HepG2 (cell line): Measurements from ENCODE around the gene PTPRN. TPM values are rescaled to one million over a fixed set of nuclear protein-coding genes. Genes with fewer than 3 reads are reported as not detected.
A peak's percentile ranks its signal among the peaks of the same experiment; 100 is the strongest.

Experiments
- ARHGAP35 ChIP-seq: sonication (generic); formaldehyde crosslinking; IDR thresholded peaks from 2 replicates; pipeline ENCODE4 v1.9.0; 2022; ENCODE audit warnings: mild to moderate bottlenecking, inconsistent platforms, moderate library complexity, missing genetic modification reagents, borderline replicate concordance
- ARID4A ChIP-seq: sonication (generic); formaldehyde crosslinking; IDR thresholded peaks from 2 replicates; pipeline ENCODE4 v1.5.0; 2020; ENCODE audit warnings: mild to moderate bottlenecking, missing genetic modification reagents, borderline replicate concordance
- CCDC6 ChIP-seq: sonication (generic); formaldehyde crosslinking; IDR thresholded peaks from 2 replicates; pipeline ENCODE4 v1.8.1; 2022; ENCODE audit warnings: mild to moderate bottlenecking, missing genetic modification reagents, moderate library complexity
- CHCHD3 ChIP-seq: sonication (generic); formaldehyde crosslinking; IDR thresholded peaks from 2 replicates; pipeline ENCODE4 v1.8.0; 2022; ENCODE audit warnings: mild to moderate bottlenecking, missing genetic modification reagents, moderate library complexity
- ELF1 ChIP-seq: sonication (generic); formaldehyde crosslinking; IDR thresholded peaks from 2 replicates; pipeline ENCODE4 v1.4.0; 2020; ENCODE audit warnings: missing genetic modification reagents
- GFI1 ChIP-seq: sonication (generic); formaldehyde crosslinking; IDR thresholded peaks from 2 replicates; pipeline ENCODE4 v1.5.0; 2020; ENCODE audit warnings: missing genetic modification reagents, mild to moderate bottlenecking, borderline replicate concordance
- ISL2 ChIP-seq: sonication (generic); formaldehyde crosslinking; IDR thresholded peaks from 2 replicates; pipeline ENCODE4 v1.5.0; 2020; ENCODE audit warnings: missing genetic modification reagents
- KDM2A ChIP-seq: sonication (generic); formaldehyde crosslinking; IDR thresholded peaks from 2 replicates; pipeline ENCODE4 v1.4.0; 2020; ENCODE audit warnings: low read depth, missing genetic modification reagents, borderline replicate concordance
- MAFK ChIP-seq, 2 experiments: IDR thresholded peaks in 1 of 2; conservative IDR thresholded peaks in 1 of 2; 2 replicates each; pipeline ENCODE4 v1.6.1; 2011; ENCODE audit warnings: improper control_type of control experiment in 2 of 2, low read length in 2 of 2
- PHF5A ChIP-seq: IDR thresholded peaks from one replicate; pipeline ENCODE4 v1.6.1; 2018; ENCODE audit warnings: low read depth, missing genetic modification reagents; ENCODE audit not compliant: unreplicated experiment
- RXRA ChIP-seq: sonication (generic); formaldehyde crosslinking; IDR thresholded peaks from 2 replicates; pipeline ENCODE4 v1.5.1; 2020; ENCODE audit warnings: missing genetic modification reagents
- SP1 ChIP-seq, 2 experiments: fragments of 450-650 bp in 1 of 2; sonication (generic) in 1 of 2; formaldehyde crosslinking in 1 of 2; IDR thresholded peaks; 2 replicates each; pipeline versions ENCODE4 v1.4.0 to v1.6.1; 2016 to 2020; ENCODE audit warnings: missing genetic modification reagents in 1 of 2
- SRSF1 ChIP-seq: fragments of 200-400 bp; formaldehyde crosslinking; optimal IDR thresholded peaks from 2 replicates; pipeline ENCODE3; 2017; ENCODE audit warnings: mild to moderate bottlenecking, low read depth, low read length, moderate library complexity
- SRY ChIP-seq: sonication (generic); formaldehyde crosslinking; IDR thresholded peaks from 2 replicates; pipeline ENCODE4 v1.8.0; 2022; ENCODE audit warnings: mild to moderate bottlenecking, missing genetic modification reagents
- TBL1XR1 ChIP-seq: fragments of 150-350 bp; IDR thresholded peaks from 2 replicates; pipeline ENCODE4 v1.6.1; 2014; ENCODE audit warnings: borderline replicate concordance, low read length; ENCODE audit not compliant: partially characterized antibody
- TFDP1 ChIP-seq: IDR thresholded peaks from 2 replicates; pipeline ENCODE4 v1.6.1; 2016; ENCODE audit warnings: missing compliant biosample characterization, missing genetic modification reagents, borderline replicate concordance
- ZFP37 ChIP-seq: sonication (generic); formaldehyde crosslinking; IDR thresholded peaks from 2 replicates; pipeline ENCODE4 v1.4.0; 2020; ENCODE audit warnings: missing genetic modification reagents, borderline replicate concordance
- ZNF24 ChIP-seq: fragments of 450-650 bp; IDR thresholded peaks from 2 replicates; pipeline ENCODE4 v1.6.1; 2017; ENCODE audit warnings: antibody characterized with exemption, mild to moderate bottlenecking
- ZNF343 ChIP-seq: sonication (generic); formaldehyde crosslinking; IDR thresholded peaks from 2 replicates; pipeline ENCODE4 v1.4.0; 2020; ENCODE audit warnings: mild to moderate bottlenecking, missing genetic modification reagents
- ZNF414 ChIP-seq: sonication (generic); formaldehyde crosslinking; IDR thresholded peaks from 2 replicates; pipeline ENCODE4 v1.5.0; 2020; ENCODE audit warnings: missing genetic modification reagents
- ZNF468 ChIP-seq: sonication (generic); formaldehyde crosslinking; IDR thresholded peaks from 2 replicates; pipeline ENCODE4 v1.8.0; 2022; ENCODE audit warnings: mild to moderate bottlenecking, moderate library complexity, missing genetic modification reagents
- ZNF761 ChIP-seq: sonication (generic); formaldehyde crosslinking; conservative IDR thresholded peaks from 2 replicates; pipeline ENCODE4 v1.4.0; 2020; ENCODE audit warnings: mild to moderate bottlenecking, missing genetic modification reagents
- ZNF768 ChIP-seq: sonication (generic); formaldehyde crosslinking; IDR thresholded peaks from 2 replicates; pipeline ENCODE4 v1.4.0; 2020; ENCODE audit warnings: missing genetic modification reagents
- polyA plus RNA-seq, 8 experiments: library from polyadenylated mRNA; depleted of rRNA in 3 of 8; stranded (reverse) in 7 of 8; unstranded in 1 of 8; fragments of >200 nt; fragmentation: Illumina TruSeq in 4 of 8; extraction: Trizol in 4 of 8; gene quantifications; 2 replicates each; pipeline versions ENCODE4 v1.2.1 to v1.2.3, GENCODE V29; 2011 to 2016; ENCODE audit warnings: low read depth in 4 of 8, missing spikeins in 1 of 8, mixed read lengths in 1 of 8; ENCODE audit not compliant: insufficient read depth in 1 of 8
- total RNA-seq, 5 experiments: library from RNA; depleted of rRNA; stranded (reverse); fragments of >200 nt; fragmentation: Illumina TruSeq; extraction: Trizol; gene quantifications; 2 replicates each; pipeline ENCODE4 v1.2.3, GENCODE V29; 2016; ENCODE audit warnings: low read depth in 1 of 5

Gene PTPRN
- total and polyA plus RNA-seq, 2 of the 13 experiments (the other 11 are each of a cell fraction or from before 2014, with no cell fraction given): 0.26 TPM; not detected in 1

- TF ChIP-seq ELF1 (CRISPR knock-in tag) (peak; percentile 53; the same call in 1 of the 2 replicates), ZNF343 (CRISPR knock-in tag) (0 out of 2 replicates have a peak, but pooled peaks have one; percentile 47), SRY (CRISPR knock-in tag) (no peak), ZFP37 (CRISPR knock-in tag) (no peak), ZNF414 (CRISPR knock-in tag) (no peak), ZNF768 (0 out of 2 replicates have a peak, but pooled peaks have one; percentile 44), ZNF24 (no peak), TFDP1 (CRISPR knock-in tag) (no peak), PHF5A (CRISPR knock-in tag) (peak; percentile 64), ZNF468 (CRISPR knock-in tag) (no peak), CCDC6 (CRISPR knock-in tag) (peak; percentile 31; the same call in 1 of the 2 replicates), CHCHD3 (CRISPR knock-in tag) (no peak), SP1 (IDR thresholded peaks at IDR 0.05) (no peak), SP1 (CRISPR knock-in tag; IDR thresholded peaks at IDR 0.05) (0 out of 2 replicates have a peak, but pooled peaks have one; percentile 15), KDM2A (CRISPR knock-in tag) (peak; percentile 91), ARID4A (CRISPR knock-in tag) (peak; percentile 56; the same call in 1 of the 2 replicates), TBL1XR1 (no peak), ISL2 (no peak), MAFK (conservative IDR thresholded peaks at IDR 0.05 in 1 of 2, IDR thresholded peaks at IDR 0.05 in 1 of 2; ENCODE audit: low read length in 2 of 2) (no peak), SRSF1 (no peak), ARHGAP35 (CRISPR knock-in tag) (peak; percentile 69; the same call in 1 of the 2 replicates), RXRA (CRISPR knock-in tag) (peak; percentile 39; the same call in 1 of the 2 replicates), GFI1 (CRISPR knock-in tag) (no peak), ZNF761 (CRISPR knock-in tag) (no peak; the same call in 1 of the 2 replicates)
These were observed 31.2 kb downstream of the PTPRN start (continued) for GRCh38 chr2:219277703-219278654.
